K562 (cell line): ENCODE data around the gene SERPINA12. TPM values are rescaled to one million over a fixed set of nuclear protein-coding genes. Genes with fewer than 3 reads are reported as not detected.

Experiments
- ATAC-seq: fragments of 200-7000 bp; cut with Tn5 transposase; 3 replicates; pipeline ENCODE4 v1.9.1; 2020; ENCODE audit warnings: moderate library complexity
- BruUV-seq: library from RNA; stranded (reverse); fragments of 400-500 nt; replicated peaks from 2 replicates; lab custom pipeline; 2021; lab: Mats Ljungman, UMichigan
- CTCF ChIA-PET: fragments of 300-600 bp; formaldehyde crosslinking; extraction: SDS; loops from one replicate; lab custom pipeline; 2021; ENCODE audit warnings: low intra/inter-chr PET ratio; lab: Yijun Ruan, JAX
- POLR2A ChIA-PET: fragments of 300-600, 350-650 bp; sonication (Branson Sonifier 250); formaldehyde crosslinking; extraction: SDS; loops from one replicate; lab custom pipeline; 2021; ENCODE audit warnings: antibody characterized with exemption, inconsistent platforms; lab: Yijun Ruan, JAX
- DNase-seq, 4 experiments: peaks; one replicate each; pipeline versions ENCODE4 v3.0.0 to v3.0.0-alpha.2; 2011 to 2018; ENCODE audit warnings: low spot score in 3 of 4, mixed read lengths in 3 of 4; ENCODE audit errors: extremely low read depth in 1 of 4
- FAIRE-seq: peaks from 2 replicates; lab custom pipeline; 2011; peaks lifted over from hg19 to GRCh38; lab: Jason Lieb, UNC
- H2AFZ ChIP-seq: 2 replicates; pipeline ENCODE4 v1.6.0; 2011; ENCODE audit warnings: low read depth, low read length, control low read depth, inconsistent platforms
- H3K27ac ChIP-seq: fragments of 200-600 bp; 3 replicates; pipeline ENCODE4 v1.8.0; 2011; ENCODE audit warnings: low read depth, mild to moderate bottlenecking, control low read depth, inconsistent platforms, low read length, moderate library complexity, mixed read lengths; ENCODE audit errors: extremely low read depth
- H3K27me3 ChIP-seq, 2 experiments: fragments of 300-600 bp in 1 of 2; 2 replicates in 1 of 2; 3 replicates in 1 of 2; pipeline versions ENCODE4 v1.6.0 to v1.8.0; 2011; ENCODE audit warnings: inconsistent platforms in 2 of 2, low read length in 2 of 2, mild to moderate bottlenecking in 1 of 2, mixed read lengths in 1 of 2, moderate library complexity in 1 of 2; ENCODE audit not compliant: control insufficient read depth in 2 of 2, insufficient read depth in 2 of 2
- H3K36me3 ChIP-seq: fragments of 300-600 bp; 3 replicates; pipeline ENCODE4 v1.8.0; 2011; ENCODE audit warnings: mild to moderate bottlenecking, low read length, inconsistent platforms; ENCODE audit not compliant: control insufficient read depth, insufficient read depth
- H3K4me1 ChIP-seq, 2 experiments: fragments of 200-600 bp in 1 of 2; replicated peaks in 1 of 2; 2 replicates in 1 of 2; 3 replicates in 1 of 2; pipeline versions ENCODE4 v1.5.1 to v1.8.0; 2011; ENCODE audit warnings: inconsistent platforms in 2 of 2, low read length in 2 of 2, mild to moderate bottlenecking in 1 of 2, mixed read lengths in 1 of 2, moderate library complexity in 1 of 2; ENCODE audit not compliant: control insufficient read depth in 2 of 2, insufficient read depth in 2 of 2
- H3K4me2 ChIP-seq: 2 replicates; pipeline ENCODE4 v1.6.1; 2011; ENCODE audit warnings: low read length, control low read depth, inconsistent platforms, mixed read lengths; ENCODE audit not compliant: insufficient read depth
- H3K4me3 ChIP-seq: fragments of 200-600 bp; sonication (generic), shearing (Covaris generic); 2 replicates; pipeline ENCODE4 v1.5.1; 2016; ENCODE audit warnings: control low read depth, inconsistent platforms
- H3K79me2 ChIP-seq: fragments of 200-600 bp; 3 replicates; pipeline ENCODE4 v1.8.0; 2011; ENCODE audit warnings: low read length, inconsistent platforms; ENCODE audit not compliant: control insufficient read depth, insufficient read depth
- H3K9ac ChIP-seq, 2 experiments: 2 replicates each; pipeline versions ENCODE4 v1.6.0 to v1.6.1; 2011; ENCODE audit warnings: low read depth in 2 of 2, low read length in 2 of 2, control low read depth in 1 of 2, inconsistent platforms in 1 of 2, mild to moderate bottlenecking in 1 of 2, mixed read lengths in 1 of 2; ENCODE audit not compliant: insufficient read depth in 1 of 2
- H3K9me1 ChIP-seq: one replicate; pipeline ENCODE4 v1.6.0; 2011; ENCODE audit warnings: inconsistent platforms, mild to moderate bottlenecking, low read length, moderate library complexity; ENCODE audit not compliant: control insufficient read depth, insufficient read depth
- H3K9me3 ChIP-seq: replicated peaks from 2 replicates; pipeline ENCODE4 v1.5.1; 2011; ENCODE audit warnings: low read depth, low read length, inconsistent platforms; ENCODE audit not compliant: control insufficient read depth, insufficient read depth
- H4K20me1 ChIP-seq: replicated peaks from 2 replicates; pipeline ENCODE4 v1.6.1; 2011; ENCODE audit warnings: low read length, inconsistent platforms, mixed read lengths; ENCODE audit not compliant: control insufficient read depth, insufficient read depth
- BMI1 ChIP-seq: fragments of 150-350 bp; IDR thresholded peaks from 2 replicates; pipeline ENCODE4 v1.6.1; 2014; ENCODE audit warnings: low read length
- CHD2 ChIP-seq: IDR thresholded peaks from 2 replicates; pipeline ENCODE4 v1.6.1; 2011; ENCODE audit warnings: low read depth, low read length
- ETV5 ChIP-seq: sonication (generic); formaldehyde crosslinking; IDR thresholded peaks from 2 replicates; pipeline ENCODE4 v1.4.0; 2020; ENCODE audit warnings: low read depth, mild to moderate bottlenecking, missing genetic modification reagents
- HEY1 ChIP-seq: fragments of 250-450 bp; sonication (Bioruptor Pico); IDR thresholded peaks from 2 replicates; pipeline ENCODE4 v1.5.0; 2020; ENCODE audit warnings: mild to moderate bottlenecking, moderate library complexity, borderline replicate concordance
- RBM14 ChIP-seq: fragments of 200-400 bp; formaldehyde crosslinking; IDR thresholded peaks from 2 replicates; pipeline ENCODE4 v1.6.1; 2018; ENCODE audit warnings: low read depth, mild to moderate bottlenecking, low read length, moderate library complexity, borderline replicate concordance; ENCODE audit not compliant: insufficient read depth
- ZBTB5 ChIP-seq: fragments of 450-650 bp; IDR thresholded peaks from 2 replicates; pipeline ENCODE4 v1.6.1; 2017; ENCODE audit warnings: antibody characterized with exemption
- ZNF165 ChIP-seq: fragments of 250-450 bp; sonication (Bioruptor Pico); IDR thresholded peaks from 2 replicates; pipeline ENCODE4 v1.4.0; 2020; ENCODE audit warnings: borderline replicate concordance
- ZNF76 ChIP-seq: fragments of 250-450 bp; sonication (Bioruptor Pico); IDR thresholded peaks from 2 replicates; pipeline ENCODE4 v1.4.0; 2020; ENCODE audit warnings: mild to moderate bottlenecking, moderate library complexity, borderline replicate concordance
- ZNF830 ChIP-seq: fragments of 250-450 bp; sonication (Bioruptor Pico); IDR thresholded peaks from 2 replicates; pipeline ENCODE4 v1.5.0; 2021; ENCODE audit warnings: mild to moderate bottlenecking
- ZZZ3 ChIP-seq: fragments of 450-650 bp; IDR thresholded peaks from 2 replicates; pipeline ENCODE4 v1.6.1; 2016; ENCODE audit warnings: antibody characterized with exemption, mild to moderate bottlenecking, moderate library complexity
- WGBS: fragments of 100-300 bp; shearing (Covaris generic); methylation state at CpG from one replicate; pipeline ENCODE4 v1.1.6; 2016; ENCODE audit warnings: low coverage, mixed read lengths; ENCODE audit not compliant: insufficient coverage; ENCODE audit errors: missing lambda C conversion rate; 5-methylcytosine and 5-hydroxymethylcytosine counted together
- in situ Hi-C: fragments of 300-500 bp; cut with MboI; formaldehyde crosslinking; loops from 4 replicates; pipeline ENCODE4 v1.15.0; 2018; ENCODE audit warnings: inconsistent platforms, mixed read lengths
- intact Hi-C: fragments of 100-400 bp; cut with micrococcal nuclease; formaldehyde crosslinking; loops from 2 replicates; pipeline ENCODE4 v1.14.2; 2022
- polyA plus RNA-seq, 8 experiments: library from polyadenylated mRNA; depleted of rRNA in 4 of 8; stranded (reverse) in 5 of 8; unstranded in 3 of 8; fragments of >200 nt; fragmentation: Nextera tagmentation in 2 of 8; fragmentation: Illumina TruSeq in 1 of 8; extraction: Ambion mirVana in 2 of 8; extraction: Trizol in 1 of 8; gene quantifications; 2 replicates each; pipeline versions ENCODE4 v1.2.1 to v1.2.3, GENCODE V29; 2011 to 2014; ENCODE audit warnings: inconsistent platforms in 1 of 8, missing spikeins in 1 of 8
- total RNA-seq, 7 experiments: library from RNA; depleted of rRNA in 6 of 7; stranded (reverse); fragments of >200 nt in 6 of 7; fragmentation: Illumina TruSeq in 2 of 7; extraction: Trizol in 2 of 7; gene quantifications; 2 replicates each; pipeline versions ENCODE4 v1.2.1 to v1.2.3, GENCODE V29; 2011 to 2021; ENCODE audit warnings: low replicate concordance in 1 of 7
- TF ChIP-seq, protein P1 (sequence below): fragments of 250-450 bp; sonication (Bioruptor Pico); IDR thresholded peaks from 2 replicates; pipeline ENCODE4 v1.5.0; 2020; ENCODE audit warnings: mild to moderate bottlenecking
- TF ChIP-seq, protein P2 (sequence below): sonication (generic); formaldehyde crosslinking; IDR thresholded peaks from 2 replicates; pipeline ENCODE4 v1.8.0; 2023; ENCODE audit warnings: mild to moderate bottlenecking, missing genetic modification reagents

The SERPINA12 gene
- total and polyA plus RNA-seq, 9 of the 15 experiments (the other 6 are each of a cell fraction or from before 2014, with no cell fraction given) = not detected

DNA sequence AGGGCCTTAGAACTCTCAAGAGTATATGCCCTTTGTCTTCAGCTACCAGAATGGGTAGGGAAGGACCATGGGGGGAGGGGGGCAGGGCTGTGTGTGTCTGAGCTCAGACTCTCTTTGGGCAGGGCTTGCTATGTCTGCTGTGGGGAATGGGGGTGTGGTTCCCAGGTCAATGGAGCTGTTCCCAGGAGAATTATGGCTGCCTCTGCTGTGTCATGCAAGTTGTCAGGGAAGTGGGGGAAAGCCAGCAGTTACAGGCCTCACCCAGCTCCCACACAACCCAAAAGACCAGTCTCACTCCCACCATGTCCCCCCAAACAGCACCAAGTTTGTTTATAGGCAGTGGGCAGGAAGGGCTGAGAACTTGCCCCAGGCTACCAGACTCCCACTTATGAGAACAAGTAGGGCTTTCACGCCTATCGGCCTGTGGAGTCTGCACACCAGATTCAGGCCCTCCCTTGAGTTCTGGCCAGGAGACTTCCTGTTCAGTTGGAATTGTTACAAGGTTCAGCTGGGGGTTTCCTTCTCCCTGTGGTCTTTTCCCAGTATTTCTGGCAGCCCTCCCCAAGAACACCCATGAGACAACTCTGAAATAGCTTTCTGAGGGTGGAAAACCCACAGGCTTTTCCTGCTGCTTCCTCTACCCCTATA lies 50.6 kb downstream of the SERPINA12 start:
- no peak overlapping the region for H3K4me3 ChIP-seq
- H3K9me1 ChIP-seq = no peaks in the 10 kb centered on the region
- H4K20me1 ChIP-seq = no peaks in the 10 kb centered on the region
- no peak overlapping the region for H3K27ac ChIP-seq
- H3K27me3 ChIP-seq = no peaks in the 10 kb centered on the region
- H3K9me3 ChIP-seq = no peaks in the 10 kb centered on the region
- H3K4me1 ChIP-seq = no peaks in the 10 kb centered on the region
- H3K9ac ChIP-seq = no peak overlapping the region
- TF ChIP-seq ZNF165 (CRISPR knock-in tag) (no peak), RBM14 (no peak), ZNF830 (no peak), ETV5 (CRISPR knock-in tag) (no peak), ZBTB5 (no peak), ZZZ3 (no peak), BMI1 (no peak), HEY1 (CRISPR knock-in tag) (no peak), ZNF76 (CRISPR knock-in tag) (no peak), CHD2 (no peak)
- TF ChIP-seq, protein P1, sequence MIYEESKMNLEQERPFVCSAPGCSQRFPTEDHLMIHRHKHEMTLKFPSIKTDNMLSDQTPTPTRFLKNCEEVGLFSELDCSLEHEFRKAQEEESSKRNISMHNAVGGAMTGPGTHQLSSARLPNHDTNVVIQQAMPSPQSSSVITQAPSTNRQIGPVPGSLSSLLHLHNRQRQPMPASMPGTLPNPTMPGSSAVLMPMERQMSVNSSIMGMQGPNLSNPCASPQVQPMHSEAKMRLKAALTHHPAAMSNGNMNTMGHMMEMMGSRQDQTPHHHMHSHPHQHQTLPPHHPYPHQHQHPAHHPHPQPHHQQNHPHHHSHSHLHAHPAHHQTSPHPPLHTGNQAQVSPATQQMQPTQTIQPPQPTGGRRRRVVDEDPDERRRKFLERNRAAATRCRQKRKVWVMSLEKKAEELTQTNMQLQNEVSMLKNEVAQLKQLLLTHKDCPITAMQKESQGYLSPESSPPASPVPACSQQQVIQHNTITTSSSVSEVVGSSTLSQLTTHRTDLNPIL (CRISPR knock-in tag) = no peak
- TF ChIP-seq, protein P2, sequence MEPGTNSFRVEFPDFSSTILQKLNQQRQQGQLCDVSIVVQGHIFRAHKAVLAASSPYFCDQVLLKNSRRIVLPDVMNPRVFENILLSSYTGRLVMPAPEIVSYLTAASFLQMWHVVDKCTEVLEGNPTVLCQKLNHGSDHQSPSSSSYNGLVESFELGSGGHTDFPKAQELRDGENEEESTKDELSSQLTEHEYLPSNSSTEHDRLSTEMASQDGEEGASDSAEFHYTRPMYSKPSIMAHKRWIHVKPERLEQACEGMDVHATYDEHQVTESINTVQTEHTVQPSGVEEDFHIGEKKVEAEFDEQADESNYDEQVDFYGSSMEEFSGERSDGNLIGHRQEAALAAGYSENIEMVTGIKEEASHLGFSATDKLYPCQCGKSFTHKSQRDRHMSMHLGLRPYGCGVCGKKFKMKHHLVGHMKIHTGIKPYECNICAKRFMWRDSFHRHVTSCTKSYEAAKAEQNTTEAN = no peak
- no TSS peak for BruUV-seq
- no peaks in the 10 kb centered on the region for H3K79me2 ChIP-seq
- no peak overlapping the region for H3K4me2 ChIP-seq
- POLR2A ChIA-PET = no interaction called here
- 0% methylated on average over 2 of the region's 2 CpGs for WGBS
- DNase-seq (no peak), ATAC-seq (no peak), FAIRE-seq (no peak)
- CTCF ChIA-PET = no interaction called here
- H3K36me3 ChIP-seq = no peaks in the 10 kb centered on the region
- in situ Hi-C loops (no loop called here), intact Hi-C loops (no loop called here)
- H2AFZ ChIP-seq = no peak overlapping the region
